ENCODE measurements around the gene PLAU.

DNA sequence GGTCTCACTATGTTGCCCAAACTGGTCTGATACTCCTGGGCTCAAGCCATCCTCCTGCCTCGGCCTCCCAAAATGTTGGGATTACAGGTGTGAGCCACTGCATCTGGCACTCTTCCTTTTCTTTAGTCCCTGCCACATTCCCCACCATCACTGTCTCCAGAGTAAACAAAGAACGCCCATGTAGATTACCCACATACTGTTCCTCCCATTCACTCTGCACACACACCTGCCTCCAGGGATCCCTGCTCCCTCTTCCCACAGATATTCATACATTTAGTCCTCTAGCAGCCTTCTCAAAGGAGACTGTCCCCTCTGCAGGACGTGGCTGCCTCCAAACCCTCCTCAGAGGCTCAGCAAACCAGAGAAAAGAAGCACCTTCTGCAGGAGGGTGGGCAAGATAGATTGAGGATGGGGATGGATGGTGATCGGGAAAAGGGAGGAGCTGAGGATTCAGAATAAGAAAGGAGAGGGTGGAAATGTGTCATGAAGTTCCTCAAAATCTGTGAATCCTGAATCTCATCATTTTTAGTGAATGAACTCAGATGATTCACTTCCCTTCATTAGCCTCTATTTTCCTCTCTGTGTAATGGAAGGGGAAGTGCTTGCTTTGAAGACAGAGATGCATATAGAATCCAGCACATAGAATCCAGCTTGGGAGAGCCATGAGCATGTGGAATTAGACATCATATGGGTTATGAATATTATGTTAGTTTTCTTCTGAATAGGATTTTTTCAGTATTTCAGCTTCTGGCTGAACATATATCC is 5.5 kb upstream of the PLAU start:
- TF ChIP-seq, protein P1, sequence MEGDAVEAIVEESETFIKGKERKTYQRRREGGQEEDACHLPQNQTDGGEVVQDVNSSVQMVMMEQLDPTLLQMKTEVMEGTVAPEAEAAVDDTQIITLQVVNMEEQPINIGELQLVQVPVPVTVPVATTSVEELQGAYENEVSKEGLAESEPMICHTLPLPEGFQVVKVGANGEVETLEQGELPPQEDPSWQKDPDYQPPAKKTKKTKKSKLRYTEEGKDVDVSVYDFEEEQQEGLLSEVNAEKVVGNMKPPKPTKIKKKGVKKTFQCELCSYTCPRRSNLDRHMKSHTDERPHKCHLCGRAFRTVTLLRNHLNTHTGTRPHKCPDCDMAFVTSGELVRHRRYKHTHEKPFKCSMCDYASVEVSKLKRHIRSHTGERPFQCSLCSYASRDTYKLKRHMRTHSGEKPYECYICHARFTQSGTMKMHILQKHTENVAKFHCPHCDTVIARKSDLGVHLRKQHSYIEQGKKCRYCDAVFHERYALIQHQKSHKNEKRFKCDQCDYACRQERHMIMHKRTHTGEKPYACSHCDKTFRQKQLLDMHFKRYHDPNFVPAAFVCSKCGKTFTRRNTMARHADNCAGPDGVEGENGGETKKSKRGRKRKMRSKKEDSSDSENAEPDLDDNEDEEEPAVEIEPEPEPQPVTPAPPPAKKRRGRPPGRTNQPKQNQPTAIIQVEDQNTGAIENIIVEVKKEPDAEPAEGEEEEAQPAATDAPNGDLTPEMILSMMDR (IDR thresholded peaks at IDR 0.05; ENCODE audit: insufficient read depth, low read depth, low read length) = no peak
- no peak for TF ChIP-seq EZH2 (IDR thresholded peaks at IDR 0.05; ENCODE audit: insufficient read depth, low read length)
